H9 (cell line): Measurements from ENCODE around the gene TGM5. TPM values are rescaled to one million over a fixed set of nuclear protein-coding genes. Genes with fewer than 3 reads are reported as not detected.

Source experiments
- DNase-seq: peaks from one replicate; pipeline ENCODE4 v3.0.0-alpha.2; 2017
- H2AFZ ChIP-seq: one replicate; pipeline ENCODE4 v1.6.1; 2013; ENCODE audit warnings: mild to moderate bottlenecking, low read length, control low read depth, moderate library complexity
- H2AK5ac ChIP-seq: 2 replicates; pipeline ENCODE4 v1.6.1; 2013; ENCODE audit warnings: low read length, control low read depth, mixed read lengths; ENCODE audit not compliant: insufficient read length
- H2BK120ac ChIP-seq: one replicate; pipeline ENCODE4 v1.6.1; 2013; ENCODE audit warnings: low read depth, mild to moderate bottlenecking, low read length, control low read depth, inconsistent platforms; ENCODE audit not compliant: poor library complexity, severe bottlenecking
- H2BK12ac ChIP-seq: 2 replicates; pipeline ENCODE4 v1.6.1; 2013; ENCODE audit warnings: low read length, control low read depth, mixed read lengths, low read depth; ENCODE audit not compliant: insufficient read length
- H2BK15ac ChIP-seq: 2 replicates; pipeline ENCODE4 v1.6.1; 2013; ENCODE audit warnings: low read depth, low read length, control low read depth
- H2BK20ac ChIP-seq: one replicate; pipeline ENCODE4 v1.6.1; 2013; ENCODE audit warnings: low read depth, mild to moderate bottlenecking, low read length, control low read depth, inconsistent platforms; ENCODE audit not compliant: poor library complexity, severe bottlenecking
- H2BK5ac ChIP-seq: 2 replicates; pipeline ENCODE4 v1.6.1; 2013; ENCODE audit warnings: low read length, control low read depth, mixed read lengths; ENCODE audit not compliant: insufficient read length
- H3K14ac ChIP-seq: 2 replicates; pipeline ENCODE4 v1.6.1; 2013; ENCODE audit warnings: low read length, control low read depth; ENCODE audit not compliant: insufficient read depth
- H3K18ac ChIP-seq: 2 replicates; pipeline ENCODE4 v1.6.1; 2013; ENCODE audit warnings: low read depth, mild to moderate bottlenecking, mixed read lengths, low read length, control low read depth; ENCODE audit not compliant: insufficient read length
- H3K23ac ChIP-seq: 2 replicates; pipeline ENCODE4 v1.6.1; 2013; ENCODE audit warnings: low read length, control low read depth, mixed read lengths, low read depth; ENCODE audit not compliant: insufficient read length
- H3K23me2 ChIP-seq: 2 replicates; pipeline ENCODE4 v1.6.1; 2013; ENCODE audit warnings: low read depth, mild to moderate bottlenecking, mixed read lengths, low read length, control low read depth; ENCODE audit not compliant: insufficient read length, poor library complexity, severe bottlenecking
- H3K27ac ChIP-seq: 2 replicates; pipeline ENCODE4 v1.5.1; 2013; ENCODE audit warnings: low read length, control low read depth, mixed read lengths, low read depth; ENCODE audit not compliant: insufficient read length
- H3K27me3 ChIP-seq: 2 replicates; pipeline ENCODE4 v1.6.1; 2013; ENCODE audit warnings: low read length, control low read depth, inconsistent platforms; ENCODE audit not compliant: insufficient read depth
- H3K4ac ChIP-seq: 2 replicates; pipeline ENCODE4 v1.6.1; 2013; ENCODE audit warnings: low read depth, mild to moderate bottlenecking, control low read depth, inconsistent platforms, low read length, moderate library complexity
- H3K4me1 ChIP-seq: 2 replicates; pipeline ENCODE4 v1.6.1; 2013; ENCODE audit warnings: low read length, control low read depth, inconsistent platforms; ENCODE audit not compliant: insufficient read depth
- H3K4me2 ChIP-seq: 2 replicates; pipeline ENCODE4 v1.6.1; 2013; ENCODE audit warnings: low read length, control low read depth, mixed read lengths; ENCODE audit not compliant: insufficient read length, insufficient read depth
- H3K56ac ChIP-seq: 2 replicates; pipeline ENCODE4 v1.6.1; 2013; ENCODE audit warnings: low read depth, mild to moderate bottlenecking, mixed read lengths, low read length, control low read depth; ENCODE audit not compliant: insufficient read length
- H3K79me1 ChIP-seq: 2 replicates; pipeline ENCODE4 v1.6.1; 2013; ENCODE audit warnings: low read depth, mild to moderate bottlenecking, moderate library complexity, low read length, control low read depth, inconsistent platforms; ENCODE audit not compliant: insufficient read depth, poor library complexity, severe bottlenecking
- H3K79me2 ChIP-seq: 2 replicates; pipeline ENCODE4 v1.6.1; 2013; ENCODE audit warnings: low read length, control low read depth, inconsistent platforms; ENCODE audit not compliant: insufficient read depth
- H3K9ac ChIP-seq: 2 replicates; pipeline ENCODE4 v1.6.1; 2013; ENCODE audit warnings: low read length, control low read depth, mixed read lengths; ENCODE audit not compliant: insufficient read length; ENCODE audit errors: extremely low read depth
- H3K9me3 ChIP-seq: one replicate; pipeline ENCODE4 v1.6.1; 2013; ENCODE audit warnings: low read depth, low read length, inconsistent platforms; ENCODE audit not compliant: control insufficient read depth
- H3T11ph ChIP-seq: one replicate; pipeline ENCODE4 v1.6.1; 2013; ENCODE audit warnings: mild to moderate bottlenecking, low read length, control low read depth, inconsistent platforms
- H4K20me1 ChIP-seq: one replicate; pipeline ENCODE4 v1.6.1; 2013; ENCODE audit not compliant: control insufficient read depth, insufficient read length, insufficient read depth
- H4K5ac ChIP-seq: 2 replicates; pipeline ENCODE4 v1.6.1; 2013; ENCODE audit warnings: low read depth, mild to moderate bottlenecking, mixed read lengths, low read length, control low read depth; ENCODE audit not compliant: insufficient read length
- H4K8ac ChIP-seq: replicated peaks from 2 replicates; pipeline ENCODE4 v1.6.1; 2013; ENCODE audit warnings: low read length, control low read depth, mixed read lengths, low read depth; ENCODE audit not compliant: insufficient read length
- H4K91ac ChIP-seq: 2 replicates; pipeline ENCODE4 v1.6.1; 2013; ENCODE audit warnings: low read depth, mild to moderate bottlenecking, moderate library complexity, mixed read lengths, low read length, control low read depth; ENCODE audit not compliant: insufficient read length
- H3K27ac Mint-ChIP-seq, 3 experiments: 2 replicates in 2 of 3; 3 replicates in 1 of 3; pipeline ENCODE4 v1.8.0; 2020 to 2021; ENCODE audit warnings: mixed read lengths in 3 of 3, mild to moderate bottlenecking in 1 of 3, moderate library complexity in 1 of 3
- H3K27me3 Mint-ChIP-seq: 2 replicates; pipeline ENCODE4 v1.8.0; 2021; ENCODE audit warnings: low read depth, mild to moderate bottlenecking, moderate library complexity, mixed read lengths
- H3K36me3 Mint-ChIP-seq, 3 experiments: 2 replicates in 2 of 3; 3 replicates in 1 of 3; pipeline ENCODE4 v1.8.0; 2020 to 2021; ENCODE audit warnings: low read depth in 3 of 3, mixed read lengths in 3 of 3; ENCODE audit not compliant: insufficient read depth in 1 of 3
- H3K4me1 Mint-ChIP-seq, 2 experiments: 2 replicates each; pipeline ENCODE4 v1.8.0; 2020; ENCODE audit warnings: mixed read lengths in 2 of 2
- H3K4me3 Mint-ChIP-seq, 2 experiments: 2 replicates in 1 of 2; 3 replicates in 1 of 2; pipeline ENCODE4 v1.8.0; 2020 to 2021; ENCODE audit warnings: mild to moderate bottlenecking in 2 of 2, mixed read lengths in 2 of 2, moderate library complexity in 1 of 2
- H3K9me3 Mint-ChIP-seq, 2 experiments: 2 replicates in 1 of 2; 3 replicates in 1 of 2; pipeline ENCODE4 v1.8.0; 2020; ENCODE audit warnings: mild to moderate bottlenecking in 2 of 2, mixed read lengths in 2 of 2, moderate library complexity in 1 of 2
- WGBS: extraction: QIAGEN DNeasy Blood & Tissue Kit; methylation state at CpG from one replicate; pipeline ENCODE4 v1.1.7; 2013; ENCODE audit warnings: missing lambda C conversion rate, low lambda C conversion rate, mixed read lengths; ENCODE audit not compliant: insufficient read length; ENCODE audit errors: extremely low coverage; 5-methylcytosine and 5-hydroxymethylcytosine counted together
- total RNA-seq: library from RNA; stranded (reverse); gene quantifications from 2 replicates; pipeline ENCODE4 v1.2.1, GENCODE V29; 2021
- TF ChIP-seq, protein P1 (sequence below): fragments of 200-600 bp; sonication (generic); conservative IDR thresholded peaks from 3 replicates; pipeline ENCODE4 v1.8.0; 2021; ENCODE audit warnings: antibody characterized with exemption, mild to moderate bottlenecking

The TGM5 gene
- total RNA-seq, 1 experiment from 2014 or later: not detected

GRCh38 chr15:43299411-43299810, 32.7 kb upstream of the TGM5 start:
- peaks cover 13 to 14% of the 10 kb centered on the region in 2 experiments for H3K4me1 Mint-ChIP-seq
- H4K20me1 ChIP-seq: peaks cover 3% of the 10 kb centered on the region
- no peak overlapping the region for H3K4me2 ChIP-seq
- H3K4me1 ChIP-seq: no peaks in the 10 kb centered on the region; the same call in 1 of the 2 replicates
- no peak overlapping the region for H3K23ac ChIP-seq
- no peak overlapping the region for H2BK15ac ChIP-seq
- no peak overlapping the region for H3K27ac ChIP-seq
- H3K27me3 ChIP-seq: no peaks in the 10 kb centered on the region; the same call in 1 of the 2 replicates
- H4K8ac ChIP-seq: no peak overlapping the region
- TF ChIP-seq, protein P1, sequence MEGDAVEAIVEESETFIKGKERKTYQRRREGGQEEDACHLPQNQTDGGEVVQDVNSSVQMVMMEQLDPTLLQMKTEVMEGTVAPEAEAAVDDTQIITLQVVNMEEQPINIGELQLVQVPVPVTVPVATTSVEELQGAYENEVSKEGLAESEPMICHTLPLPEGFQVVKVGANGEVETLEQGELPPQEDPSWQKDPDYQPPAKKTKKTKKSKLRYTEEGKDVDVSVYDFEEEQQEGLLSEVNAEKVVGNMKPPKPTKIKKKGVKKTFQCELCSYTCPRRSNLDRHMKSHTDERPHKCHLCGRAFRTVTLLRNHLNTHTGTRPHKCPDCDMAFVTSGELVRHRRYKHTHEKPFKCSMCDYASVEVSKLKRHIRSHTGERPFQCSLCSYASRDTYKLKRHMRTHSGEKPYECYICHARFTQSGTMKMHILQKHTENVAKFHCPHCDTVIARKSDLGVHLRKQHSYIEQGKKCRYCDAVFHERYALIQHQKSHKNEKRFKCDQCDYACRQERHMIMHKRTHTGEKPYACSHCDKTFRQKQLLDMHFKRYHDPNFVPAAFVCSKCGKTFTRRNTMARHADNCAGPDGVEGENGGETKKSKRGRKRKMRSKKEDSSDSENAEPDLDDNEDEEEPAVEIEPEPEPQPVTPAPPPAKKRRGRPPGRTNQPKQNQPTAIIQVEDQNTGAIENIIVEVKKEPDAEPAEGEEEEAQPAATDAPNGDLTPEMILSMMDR: no peak
- no peaks in the 10 kb centered on the region for H3K9me3 Mint-ChIP-seq
- H3K14ac ChIP-seq: no peak overlapping the region
- H2BK12ac ChIP-seq: no peak overlapping the region
- no peak overlapping the region for H4K91ac ChIP-seq
- H3K36me3 Mint-ChIP-seq: no peaks in the 10 kb centered on the region
- H3K23me2 ChIP-seq: no peaks in the 10 kb centered on the region
- no peaks in the 10 kb centered on the region for H3K79me2 ChIP-seq
- WGBS: no CpG with 5 or more reads among the region's 3 CpGs
- no peaks in the 10 kb centered on the region for H3K9me3 ChIP-seq
- no peaks in the 10 kb centered on the region for H3K79me1 ChIP-seq
- H3K56ac ChIP-seq: no peak overlapping the region
- H2BK5ac ChIP-seq: no peak overlapping the region
- H4K5ac ChIP-seq: no peak overlapping the region
- H3K18ac ChIP-seq: no peak overlapping the region
- no peak overlapping the region for H2BK20ac ChIP-seq
- no peak overlapping the region for H3T11ph ChIP-seq
- H3K4ac ChIP-seq: no peak overlapping the region
- no peak for DNase-seq
- no peak overlapping the region for H2BK120ac ChIP-seq
- H3K9ac ChIP-seq: no peak overlapping the region
- no peak overlapping the region for H2AK5ac ChIP-seq
- H3K4me3 Mint-ChIP-seq: no peak overlapping the region
- no peak overlapping the region for H3K27ac Mint-ChIP-seq
- H2AFZ ChIP-seq: no peak overlapping the region
- H3K27me3 Mint-ChIP-seq: peaks cover under 1% of the 10 kb centered on the region
